H9 (cell line): ENCODE measurements around the gene SMARCAL1. TPM values are rescaled to one million over a fixed set of nuclear protein-coding genes. Genes with fewer than 3 reads are reported as not detected.

Experiments
- DNase-seq: peaks from one replicate; pipeline ENCODE4 v3.0.0-alpha.2; 2017
- H2AFZ ChIP-seq: one replicate; pipeline ENCODE4 v1.6.1; 2013; ENCODE audit warnings: mild to moderate bottlenecking, low read length, control low read depth, moderate library complexity
- H2AK5ac ChIP-seq: 2 replicates; pipeline ENCODE4 v1.6.1; 2013; ENCODE audit warnings: low read length, control low read depth, mixed read lengths; ENCODE audit not compliant: insufficient read length
- H2BK120ac ChIP-seq: one replicate; pipeline ENCODE4 v1.6.1; 2013; ENCODE audit warnings: low read depth, mild to moderate bottlenecking, low read length, control low read depth, inconsistent platforms; ENCODE audit not compliant: poor library complexity, severe bottlenecking
- H2BK12ac ChIP-seq: 2 replicates; pipeline ENCODE4 v1.6.1; 2013; ENCODE audit warnings: low read length, control low read depth, mixed read lengths, low read depth; ENCODE audit not compliant: insufficient read length
- H2BK15ac ChIP-seq: 2 replicates; pipeline ENCODE4 v1.6.1; 2013; ENCODE audit warnings: low read depth, low read length, control low read depth
- H2BK20ac ChIP-seq: one replicate; pipeline ENCODE4 v1.6.1; 2013; ENCODE audit warnings: low read depth, mild to moderate bottlenecking, low read length, control low read depth, inconsistent platforms; ENCODE audit not compliant: poor library complexity, severe bottlenecking
- H2BK5ac ChIP-seq: 2 replicates; pipeline ENCODE4 v1.6.1; 2013; ENCODE audit warnings: low read length, control low read depth, mixed read lengths; ENCODE audit not compliant: insufficient read length
- H3K14ac ChIP-seq: 2 replicates; pipeline ENCODE4 v1.6.1; 2013; ENCODE audit warnings: low read length, control low read depth; ENCODE audit not compliant: insufficient read depth
- H3K18ac ChIP-seq: 2 replicates; pipeline ENCODE4 v1.6.1; 2013; ENCODE audit warnings: low read depth, mild to moderate bottlenecking, mixed read lengths, low read length, control low read depth; ENCODE audit not compliant: insufficient read length
- H3K23ac ChIP-seq: 2 replicates; pipeline ENCODE4 v1.6.1; 2013; ENCODE audit warnings: low read length, control low read depth, mixed read lengths, low read depth; ENCODE audit not compliant: insufficient read length
- H3K23me2 ChIP-seq: 2 replicates; pipeline ENCODE4 v1.6.1; 2013; ENCODE audit warnings: low read depth, mild to moderate bottlenecking, mixed read lengths, low read length, control low read depth; ENCODE audit not compliant: insufficient read length, poor library complexity, severe bottlenecking
- H3K27ac ChIP-seq: 2 replicates; pipeline ENCODE4 v1.5.1; 2013; ENCODE audit warnings: low read length, control low read depth, mixed read lengths, low read depth; ENCODE audit not compliant: insufficient read length
- H3K27me3 ChIP-seq: 2 replicates; pipeline ENCODE4 v1.6.1; 2013; ENCODE audit warnings: low read length, control low read depth, inconsistent platforms; ENCODE audit not compliant: insufficient read depth
- H3K4ac ChIP-seq: 2 replicates; pipeline ENCODE4 v1.6.1; 2013; ENCODE audit warnings: low read depth, mild to moderate bottlenecking, control low read depth, inconsistent platforms, low read length, moderate library complexity
- H3K4me1 ChIP-seq: 2 replicates; pipeline ENCODE4 v1.6.1; 2013; ENCODE audit warnings: low read length, control low read depth, inconsistent platforms; ENCODE audit not compliant: insufficient read depth
- H3K4me2 ChIP-seq: 2 replicates; pipeline ENCODE4 v1.6.1; 2013; ENCODE audit warnings: low read length, control low read depth, mixed read lengths; ENCODE audit not compliant: insufficient read length, insufficient read depth
- H3K56ac ChIP-seq: 2 replicates; pipeline ENCODE4 v1.6.1; 2013; ENCODE audit warnings: low read depth, mild to moderate bottlenecking, mixed read lengths, low read length, control low read depth; ENCODE audit not compliant: insufficient read length
- H3K79me1 ChIP-seq: 2 replicates; pipeline ENCODE4 v1.6.1; 2013; ENCODE audit warnings: low read depth, mild to moderate bottlenecking, moderate library complexity, low read length, control low read depth, inconsistent platforms; ENCODE audit not compliant: insufficient read depth, poor library complexity, severe bottlenecking
- H3K79me2 ChIP-seq: 2 replicates; pipeline ENCODE4 v1.6.1; 2013; ENCODE audit warnings: low read length, control low read depth, inconsistent platforms; ENCODE audit not compliant: insufficient read depth
- H3K9ac ChIP-seq: 2 replicates; pipeline ENCODE4 v1.6.1; 2013; ENCODE audit warnings: low read length, control low read depth, mixed read lengths; ENCODE audit not compliant: insufficient read length; ENCODE audit errors: extremely low read depth
- H3K9me3 ChIP-seq: one replicate; pipeline ENCODE4 v1.6.1; 2013; ENCODE audit warnings: low read depth, low read length, inconsistent platforms; ENCODE audit not compliant: control insufficient read depth
- H3T11ph ChIP-seq: one replicate; pipeline ENCODE4 v1.6.1; 2013; ENCODE audit warnings: mild to moderate bottlenecking, low read length, control low read depth, inconsistent platforms
- H4K20me1 ChIP-seq: one replicate; pipeline ENCODE4 v1.6.1; 2013; ENCODE audit not compliant: control insufficient read depth, insufficient read length, insufficient read depth
- H4K5ac ChIP-seq: 2 replicates; pipeline ENCODE4 v1.6.1; 2013; ENCODE audit warnings: low read depth, mild to moderate bottlenecking, mixed read lengths, low read length, control low read depth; ENCODE audit not compliant: insufficient read length
- H4K8ac ChIP-seq: replicated peaks from 2 replicates; pipeline ENCODE4 v1.6.1; 2013; ENCODE audit warnings: low read length, control low read depth, mixed read lengths, low read depth; ENCODE audit not compliant: insufficient read length
- H4K91ac ChIP-seq: 2 replicates; pipeline ENCODE4 v1.6.1; 2013; ENCODE audit warnings: low read depth, mild to moderate bottlenecking, moderate library complexity, mixed read lengths, low read length, control low read depth; ENCODE audit not compliant: insufficient read length
- H3K27ac Mint-ChIP-seq, 3 experiments: 2 replicates in 2 of 3; 3 replicates in 1 of 3; pipeline ENCODE4 v1.8.0; 2020 to 2021; ENCODE audit warnings: mixed read lengths in 3 of 3, mild to moderate bottlenecking in 1 of 3, moderate library complexity in 1 of 3
- H3K27me3 Mint-ChIP-seq: 2 replicates; pipeline ENCODE4 v1.8.0; 2021; ENCODE audit warnings: low read depth, mild to moderate bottlenecking, moderate library complexity, mixed read lengths
- H3K36me3 Mint-ChIP-seq, 3 experiments: 2 replicates in 2 of 3; 3 replicates in 1 of 3; pipeline ENCODE4 v1.8.0; 2020 to 2021; ENCODE audit warnings: low read depth in 3 of 3, mixed read lengths in 3 of 3; ENCODE audit not compliant: insufficient read depth in 1 of 3
- H3K4me1 Mint-ChIP-seq, 2 experiments: 2 replicates each; pipeline ENCODE4 v1.8.0; 2020; ENCODE audit warnings: mixed read lengths in 2 of 2
- H3K4me3 Mint-ChIP-seq, 2 experiments: 2 replicates in 1 of 2; 3 replicates in 1 of 2; pipeline ENCODE4 v1.8.0; 2020 to 2021; ENCODE audit warnings: mild to moderate bottlenecking in 2 of 2, mixed read lengths in 2 of 2, moderate library complexity in 1 of 2
- H3K9me3 Mint-ChIP-seq, 2 experiments: 2 replicates in 1 of 2; 3 replicates in 1 of 2; pipeline ENCODE4 v1.8.0; 2020; ENCODE audit warnings: mild to moderate bottlenecking in 2 of 2, mixed read lengths in 2 of 2, moderate library complexity in 1 of 2
- WGBS: extraction: QIAGEN DNeasy Blood & Tissue Kit; methylation state at CpG from one replicate; pipeline ENCODE4 v1.1.7; 2013; ENCODE audit warnings: missing lambda C conversion rate, low lambda C conversion rate, mixed read lengths; ENCODE audit not compliant: insufficient read length; ENCODE audit errors: extremely low coverage; 5-methylcytosine and 5-hydroxymethylcytosine counted together
- total RNA-seq: library from RNA; stranded (reverse); gene quantifications from 2 replicates; pipeline ENCODE4 v1.2.1, GENCODE V29; 2021
- TF ChIP-seq, protein P1 (sequence below): fragments of 200-600 bp; sonication (generic); conservative IDR thresholded peaks from 3 replicates; pipeline ENCODE4 v1.8.0; 2021; ENCODE audit warnings: antibody characterized with exemption, mild to moderate bottlenecking

The SMARCAL1 gene
- total RNA-seq, 1 experiment from 2014 or later = 16.5 TPM

DNA sequence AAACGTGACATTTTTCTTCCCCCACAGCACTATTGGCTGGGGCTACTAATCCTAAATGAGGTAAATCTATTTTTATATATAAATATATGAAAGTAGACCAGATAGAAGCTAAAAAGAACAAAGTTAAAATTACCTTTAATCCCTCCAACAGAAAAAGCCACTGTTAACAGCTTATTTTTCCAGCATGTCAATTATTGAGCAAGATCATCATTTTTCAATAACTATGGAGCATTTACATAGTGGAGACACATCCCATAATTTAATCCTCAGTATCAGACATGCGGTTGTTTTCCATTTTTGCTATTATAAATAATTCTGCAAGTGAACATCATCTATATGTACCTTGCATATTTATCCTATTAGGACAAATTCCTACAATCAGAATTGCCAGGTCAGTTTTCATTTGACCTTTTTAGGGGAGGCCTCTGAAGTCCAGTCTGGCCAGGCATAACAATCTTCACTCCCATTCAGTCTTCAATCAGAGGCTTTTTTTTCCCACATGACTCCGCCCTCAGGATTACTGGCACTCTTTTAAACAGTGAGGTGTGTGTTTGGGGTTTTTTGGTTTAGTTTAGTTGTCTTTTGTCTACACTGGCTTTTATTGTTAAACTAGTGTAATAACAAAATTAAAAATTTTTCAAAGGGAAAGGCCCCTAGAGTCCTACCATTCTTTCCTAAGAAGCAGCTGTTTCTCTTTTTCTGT, 29.2 kb downstream of the SMARCAL1 start:
- Histone ChIP-seq H3K9me3 (no peaks in the 10 kb centered on the region), H3K56ac (no peak overlapping the region), H3K79me2 (no peaks in the 10 kb centered on the region), H4K8ac (no peak overlapping the region), H2BK12ac (no peak overlapping the region), H3T11ph (no peak overlapping the region), H2BK15ac (no peak overlapping the region), H3K18ac (no peak overlapping the region), H3K14ac (no peak overlapping the region), H3K4me2 (no peak overlapping the region), H4K91ac (no peak overlapping the region), H2AFZ (no peak overlapping the region), H3K9ac (no peak overlapping the region), H3K23me2 (no peaks in the 10 kb centered on the region), H3K79me1 (no peaks in the 10 kb centered on the region), H3K23ac (no peak overlapping the region), H3K4me1 (peaks cover 4% of the 10 kb centered on the region; the same call in 1 of the 2 replicates), H3K27me3 (no peaks in the 10 kb centered on the region), H2BK5ac (no peak overlapping the region), H4K5ac (no peak overlapping the region), H2BK120ac (no peak overlapping the region), H3K27ac (no peak overlapping the region), H2AK5ac (no peak overlapping the region), H2BK20ac (no peak overlapping the region), H3K4ac (no peak overlapping the region), H4K20me1 (no peaks in the 10 kb centered on the region)
- WGBS = no CpG with 5 or more reads among the region's 3 CpGs
- Mint-ChIP-seq H3K4me1 (peaks cover 9 to 10% of the 10 kb centered on the region in 2 experiments), H3K27me3 (no peaks in the 10 kb centered on the region), H3K36me3 (peaks cover 2 to 26% (median 25%) of the 10 kb centered on the region in 3 experiments; a peak in 6 of 7 replicates), H3K9me3 (no peaks in the 10 kb centered on the region), H3K27ac (no peak overlapping the region), H3K4me3 (no peak overlapping the region)
- TF ChIP-seq, protein P1, sequence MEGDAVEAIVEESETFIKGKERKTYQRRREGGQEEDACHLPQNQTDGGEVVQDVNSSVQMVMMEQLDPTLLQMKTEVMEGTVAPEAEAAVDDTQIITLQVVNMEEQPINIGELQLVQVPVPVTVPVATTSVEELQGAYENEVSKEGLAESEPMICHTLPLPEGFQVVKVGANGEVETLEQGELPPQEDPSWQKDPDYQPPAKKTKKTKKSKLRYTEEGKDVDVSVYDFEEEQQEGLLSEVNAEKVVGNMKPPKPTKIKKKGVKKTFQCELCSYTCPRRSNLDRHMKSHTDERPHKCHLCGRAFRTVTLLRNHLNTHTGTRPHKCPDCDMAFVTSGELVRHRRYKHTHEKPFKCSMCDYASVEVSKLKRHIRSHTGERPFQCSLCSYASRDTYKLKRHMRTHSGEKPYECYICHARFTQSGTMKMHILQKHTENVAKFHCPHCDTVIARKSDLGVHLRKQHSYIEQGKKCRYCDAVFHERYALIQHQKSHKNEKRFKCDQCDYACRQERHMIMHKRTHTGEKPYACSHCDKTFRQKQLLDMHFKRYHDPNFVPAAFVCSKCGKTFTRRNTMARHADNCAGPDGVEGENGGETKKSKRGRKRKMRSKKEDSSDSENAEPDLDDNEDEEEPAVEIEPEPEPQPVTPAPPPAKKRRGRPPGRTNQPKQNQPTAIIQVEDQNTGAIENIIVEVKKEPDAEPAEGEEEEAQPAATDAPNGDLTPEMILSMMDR = no peak
- DNase-seq = no peak
